Measurements from ENCODE around the gene SFMBT1. TPM values are rescaled to one million over a fixed set of nuclear protein-coding genes. Genes with fewer than 3 reads are reported as not detected.

SFMBT1 gene
- total and polyA plus RNA-seq, 4 donors: 4.4 to 17.8 (median 10.4) TPM

DNA sequence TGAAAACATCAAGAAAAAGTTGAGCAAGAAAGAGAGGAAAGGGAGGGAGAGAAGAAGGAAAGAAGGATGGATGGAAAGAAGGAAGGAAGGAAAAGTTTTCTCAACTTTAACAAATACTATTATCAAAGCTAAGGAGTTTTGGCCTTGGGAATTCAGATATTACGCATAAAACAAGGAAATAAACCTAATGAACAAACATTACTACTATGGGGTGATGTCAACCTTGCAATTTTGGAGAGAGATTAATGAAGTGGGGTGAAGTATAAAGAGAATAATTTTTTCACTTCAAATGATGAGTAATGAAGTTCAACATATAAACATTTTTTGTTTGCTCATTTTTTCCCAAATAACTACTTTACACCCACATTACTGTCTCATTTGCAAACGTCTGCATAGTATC lies 55.2 kb downstream of the SFMBT1 start:
- no peak overlapping the region for H3K9ac ChIP-seq (ENCODE audit: low read depth in 1 of 2, low read length in 2 of 2)
- no peaks in the 10 kb centered on the region for H3K36me3 ChIP-seq (ENCODE audit: control insufficient read depth in 4 of 4, insufficient read depth in 3 of 4, low read depth in 1 of 4, low read length in 3 of 4)
- no peak for DNase-seq (ENCODE audit: low spot score)
- H3K27ac ChIP-seq (ENCODE audit: low read depth in 1 of 2, low read length in 2 of 2): no peak overlapping the region
- H3K4me3 ChIP-seq (ENCODE audit: low read depth in 1 of 3, low read length in 3 of 3): no peak overlapping the region
- H3K9me3 ChIP-seq (ENCODE audit: control insufficient read depth in 4 of 4, low read length in 3 of 4): no peaks in the 10 kb centered on the region
- no peak for TF ChIP-seq RXRA (IDR thresholded peaks at IDR 0.05)
- no peak for TF ChIP-seq HNF4G (IDR thresholded peaks at IDR 0.05)
- no peak for TF ChIP-seq JUND (IDR thresholded peaks at IDR 0.05)
- no peak for TF ChIP-seq FOXA2 (IDR thresholded peaks at IDR 0.05)
- TF ChIP-seq, protein P1, sequence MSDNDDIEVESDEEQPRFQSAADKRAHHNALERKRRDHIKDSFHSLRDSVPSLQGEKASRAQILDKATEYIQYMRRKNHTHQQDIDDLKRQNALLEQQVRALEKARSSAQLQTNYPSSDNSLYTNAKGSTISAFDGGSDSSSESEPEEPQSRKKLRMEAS (IDR thresholded peaks at IDR 0.05): no peak
- TF ChIP-seq NR2F2 (IDR thresholded peaks at IDR 0.05): no peak
- no peak for TF ChIP-seq HNF4A (conservative IDR thresholded peaks at IDR 0.05)
- TF ChIP-seq ATF3 (IDR thresholded peaks at IDR 0.05): no peak
- no peak for TF ChIP-seq RAD21 (IDR thresholded peaks at IDR 0.05)
- no peak for TF ChIP-seq YY1 (IDR thresholded peaks at IDR 0.05)
- no peak for TF ChIP-seq SP1 (IDR thresholded peaks at IDR 0.05)
- no peak for TF ChIP-seq EGR1 (IDR thresholded peaks at IDR 0.05; ENCODE audit: low read depth in 2 of 2)
- no peak for TF ChIP-seq ZBTB33 (IDR thresholded peaks at IDR 0.05)
- TF ChIP-seq, protein P2, sequence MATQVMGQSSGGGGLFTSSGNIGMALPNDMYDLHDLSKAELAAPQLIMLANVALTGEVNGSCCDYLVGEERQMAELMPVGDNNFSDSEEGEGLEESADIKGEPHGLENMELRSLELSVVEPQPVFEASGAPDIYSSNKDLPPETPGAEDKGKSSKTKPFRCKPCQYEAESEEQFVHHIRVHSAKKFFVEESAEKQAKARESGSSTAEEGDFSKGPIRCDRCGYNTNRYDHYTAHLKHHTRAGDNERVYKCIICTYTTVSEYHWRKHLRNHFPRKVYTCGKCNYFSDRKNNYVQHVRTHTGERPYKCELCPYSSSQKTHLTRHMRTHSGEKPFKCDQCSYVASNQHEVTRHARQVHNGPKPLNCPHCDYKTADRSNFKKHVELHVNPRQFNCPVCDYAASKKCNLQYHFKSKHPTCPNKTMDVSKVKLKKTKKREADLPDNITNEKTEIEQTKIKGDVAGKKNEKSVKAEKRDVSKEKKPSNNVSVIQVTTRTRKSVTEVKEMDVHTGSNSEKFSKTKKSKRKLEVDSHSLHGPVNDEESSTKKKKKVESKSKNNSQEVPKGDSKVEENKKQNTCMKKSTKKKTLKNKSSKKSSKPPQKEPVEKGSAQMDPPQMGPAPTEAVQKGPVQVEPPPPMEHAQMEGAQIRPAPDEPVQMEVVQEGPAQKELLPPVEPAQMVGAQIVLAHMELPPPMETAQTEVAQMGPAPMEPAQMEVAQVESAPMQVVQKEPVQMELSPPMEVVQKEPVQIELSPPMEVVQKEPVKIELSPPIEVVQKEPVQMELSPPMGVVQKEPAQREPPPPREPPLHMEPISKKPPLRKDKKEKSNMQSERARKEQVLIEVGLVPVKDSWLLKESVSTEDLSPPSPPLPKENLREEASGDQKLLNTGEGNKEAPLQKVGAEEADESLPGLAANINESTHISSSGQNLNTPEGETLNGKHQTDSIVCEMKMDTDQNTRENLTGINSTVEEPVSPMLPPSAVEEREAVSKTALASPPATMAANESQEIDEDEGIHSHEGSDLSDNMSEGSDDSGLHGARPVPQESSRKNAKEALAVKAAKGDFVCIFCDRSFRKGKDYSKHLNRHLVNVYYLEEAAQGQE (IDR thresholded peaks at IDR 0.05): no peak
- no peak for TF ChIP-seq TAF1 (conservative IDR thresholded peaks at IDR 0.05)
- TF ChIP-seq FOXA1 (IDR thresholded peaks at IDR 0.05): no peak
- TF ChIP-seq, protein P3, sequence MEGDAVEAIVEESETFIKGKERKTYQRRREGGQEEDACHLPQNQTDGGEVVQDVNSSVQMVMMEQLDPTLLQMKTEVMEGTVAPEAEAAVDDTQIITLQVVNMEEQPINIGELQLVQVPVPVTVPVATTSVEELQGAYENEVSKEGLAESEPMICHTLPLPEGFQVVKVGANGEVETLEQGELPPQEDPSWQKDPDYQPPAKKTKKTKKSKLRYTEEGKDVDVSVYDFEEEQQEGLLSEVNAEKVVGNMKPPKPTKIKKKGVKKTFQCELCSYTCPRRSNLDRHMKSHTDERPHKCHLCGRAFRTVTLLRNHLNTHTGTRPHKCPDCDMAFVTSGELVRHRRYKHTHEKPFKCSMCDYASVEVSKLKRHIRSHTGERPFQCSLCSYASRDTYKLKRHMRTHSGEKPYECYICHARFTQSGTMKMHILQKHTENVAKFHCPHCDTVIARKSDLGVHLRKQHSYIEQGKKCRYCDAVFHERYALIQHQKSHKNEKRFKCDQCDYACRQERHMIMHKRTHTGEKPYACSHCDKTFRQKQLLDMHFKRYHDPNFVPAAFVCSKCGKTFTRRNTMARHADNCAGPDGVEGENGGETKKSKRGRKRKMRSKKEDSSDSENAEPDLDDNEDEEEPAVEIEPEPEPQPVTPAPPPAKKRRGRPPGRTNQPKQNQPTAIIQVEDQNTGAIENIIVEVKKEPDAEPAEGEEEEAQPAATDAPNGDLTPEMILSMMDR (IDR thresholded peaks at IDR 0.05; ENCODE audit: low read depth, low read length, missing input control): no peak
- TF ChIP-seq GABPA (IDR thresholded peaks at IDR 0.05 in 1 of 2, conservative IDR thresholded peaks at IDR 0.05 in 1 of 2): no peak
- H3K27me3 ChIP-seq (ENCODE audit: control insufficient read depth in 4 of 4, insufficient read depth in 4 of 4, low read length in 3 of 4): no peaks in the 10 kb centered on the region
- 88% methylated on average over 2 of the region's 2 CpGs for WGBS
- H3K4me1 ChIP-seq (ENCODE audit: control insufficient read depth in 4 of 4, insufficient read depth in 4 of 4, low read length in 3 of 4): peaks cover 0 to 1% (median 0%) of the 10 kb centered on the region in 4 donors

Data from liver (tissue), 9 donors.